Endothelial cell of umbilical vein (primary cell): Measurements from ENCODE around the gene FOXK1.

Experiments
- CTCF ChIP-seq, 2 donors: IDR thresholded peaks; 1 replicate in 1 of 2; 2 replicates in 1 of 2; pipeline ENCODE4 v1.5.1; 2011; ENCODE audit warnings: low read length in 2 of 2, mild to moderate bottlenecking in 2 of 2, moderate library complexity in 2 of 2, control low read depth in 1 of 2, inconsistent platforms in 1 of 2, low read depth in 1 of 2; ENCODE audit not compliant: insufficient read depth in 1 of 2; ENCODE audit errors: extremely low read depth in 1 of 2
- EZH2 ChIP-seq: IDR thresholded peaks from 2 replicates; pipeline ENCODE4 v1.6.1; 2012; ENCODE audit warnings: borderline replicate concordance, low read depth, mild to moderate bottlenecking, moderate library complexity, low read length, inconsistent platforms; ENCODE audit not compliant: severe bottlenecking
- FOS ChIP-seq: IDR thresholded peaks from 2 replicates; pipeline ENCODE4 v1.6.1; 2011; ENCODE audit warnings: mild to moderate bottlenecking, low read length, moderate library complexity, borderline replicate concordance; ENCODE audit not compliant: insufficient read depth
- MAX ChIP-seq: IDR thresholded peaks from 2 replicates; pipeline ENCODE4 v1.6.1; 2011; ENCODE audit not compliant: insufficient read depth, insufficient read length
- MYC ChIP-seq: IDR thresholded peaks from one replicate; pipeline ENCODE4 v1.6.1; 2011; ENCODE audit warnings: mild to moderate bottlenecking, low read depth, low read length
- POLR2A ChIP-seq: IDR thresholded peaks from 2 replicates; pipeline ENCODE4 v1.6.1; 2012; ENCODE audit warnings: low read depth, mild to moderate bottlenecking, control low read depth, low read length
- POLR2AphosphoS5 ChIP-seq: IDR thresholded peaks from 2 replicates; pipeline ENCODE4 v1.6.1; 2012; ENCODE audit warnings: low read depth, mild to moderate bottlenecking, control low read depth, low read length, moderate library complexity; ENCODE audit not compliant: insufficient read depth

- TF ChIP-seq EZH2 (no peak), CTCF (IDR thresholded peaks at IDR 0.05; ENCODE audit: extremely low read depth in 1 of 2, insufficient read depth in 1 of 2, low read depth in 1 of 2, low read length in 2 of 2) (no peak), MAX (no peak), POLR2A (no peak), POLR2AphosphoS5 (no peak), FOS (no peak), MYC (no peak)
Measured at GRCh38 chr7:4759211-4759610, 77.1 kb downstream of the FOXK1 start.
